Fibroblast of villous mesenchyme (primary cell): Measurements from ENCODE around the gene EXPH5. TPM values are rescaled to one million over a fixed set of nuclear protein-coding genes. Genes with fewer than 3 reads are reported as not detected.

Experiments used
- DNase-seq: peaks from one replicate; pipeline ENCODE4 v3.0.0-alpha.2; 2010; ENCODE audit warnings: low read depth
- H3K4me3 ChIP-seq: 2 replicates; pipeline ENCODE4 v1.5.1; 2011; ENCODE audit warnings: low read depth, mild to moderate bottlenecking, low read length
- total RNA-seq: library from RNA; depleted of rRNA; stranded (reverse); fragments of >200 nt; gene quantifications from 2 replicates; pipeline ENCODE4 v1.2.3, GENCODE V29; 2012
- TF ChIP-seq, protein P1 (sequence below): IDR thresholded peaks from 2 replicates; pipeline ENCODE4 v1.5.1; 2012; ENCODE audit warnings: low read depth, mild to moderate bottlenecking, low read length; ENCODE audit not compliant: insufficient read depth

The EXPH5 gene
- total RNA-seq, 1 donor: 2.2 TPM

DNA sequence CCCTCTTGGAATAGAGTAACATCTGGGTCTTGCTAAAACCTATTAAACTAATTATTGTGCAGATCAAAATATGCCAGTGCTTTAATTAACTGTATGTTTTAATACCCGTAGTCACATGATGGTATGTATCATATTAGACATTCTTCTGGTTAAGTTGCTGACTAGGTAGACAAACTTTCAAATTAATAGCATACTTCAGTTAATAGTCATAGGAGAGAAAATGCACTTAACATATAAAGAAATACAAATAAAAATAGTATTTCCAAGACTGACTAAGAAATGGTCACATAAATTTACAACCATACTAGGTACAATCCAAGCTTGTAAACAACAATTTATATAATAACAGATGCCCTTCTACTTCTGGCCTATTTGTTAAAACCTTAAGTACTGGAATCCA, 7.6 kb upstream of the EXPH5 start:
- TF ChIP-seq, protein P1, sequence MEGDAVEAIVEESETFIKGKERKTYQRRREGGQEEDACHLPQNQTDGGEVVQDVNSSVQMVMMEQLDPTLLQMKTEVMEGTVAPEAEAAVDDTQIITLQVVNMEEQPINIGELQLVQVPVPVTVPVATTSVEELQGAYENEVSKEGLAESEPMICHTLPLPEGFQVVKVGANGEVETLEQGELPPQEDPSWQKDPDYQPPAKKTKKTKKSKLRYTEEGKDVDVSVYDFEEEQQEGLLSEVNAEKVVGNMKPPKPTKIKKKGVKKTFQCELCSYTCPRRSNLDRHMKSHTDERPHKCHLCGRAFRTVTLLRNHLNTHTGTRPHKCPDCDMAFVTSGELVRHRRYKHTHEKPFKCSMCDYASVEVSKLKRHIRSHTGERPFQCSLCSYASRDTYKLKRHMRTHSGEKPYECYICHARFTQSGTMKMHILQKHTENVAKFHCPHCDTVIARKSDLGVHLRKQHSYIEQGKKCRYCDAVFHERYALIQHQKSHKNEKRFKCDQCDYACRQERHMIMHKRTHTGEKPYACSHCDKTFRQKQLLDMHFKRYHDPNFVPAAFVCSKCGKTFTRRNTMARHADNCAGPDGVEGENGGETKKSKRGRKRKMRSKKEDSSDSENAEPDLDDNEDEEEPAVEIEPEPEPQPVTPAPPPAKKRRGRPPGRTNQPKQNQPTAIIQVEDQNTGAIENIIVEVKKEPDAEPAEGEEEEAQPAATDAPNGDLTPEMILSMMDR: no peak
- peak; percentile 11 for DNase-seq
- H3K4me3 ChIP-seq: no peak overlapping the region

- no peak overlapping the region for H3K4me3 ChIP-seq
- TF ChIP-seq, protein P1: no peak
- DNase-seq: no peak
Observed at GRCh38 chr11:108599978-108600377, 6.4 kb upstream of the EXPH5 start.

DNA sequence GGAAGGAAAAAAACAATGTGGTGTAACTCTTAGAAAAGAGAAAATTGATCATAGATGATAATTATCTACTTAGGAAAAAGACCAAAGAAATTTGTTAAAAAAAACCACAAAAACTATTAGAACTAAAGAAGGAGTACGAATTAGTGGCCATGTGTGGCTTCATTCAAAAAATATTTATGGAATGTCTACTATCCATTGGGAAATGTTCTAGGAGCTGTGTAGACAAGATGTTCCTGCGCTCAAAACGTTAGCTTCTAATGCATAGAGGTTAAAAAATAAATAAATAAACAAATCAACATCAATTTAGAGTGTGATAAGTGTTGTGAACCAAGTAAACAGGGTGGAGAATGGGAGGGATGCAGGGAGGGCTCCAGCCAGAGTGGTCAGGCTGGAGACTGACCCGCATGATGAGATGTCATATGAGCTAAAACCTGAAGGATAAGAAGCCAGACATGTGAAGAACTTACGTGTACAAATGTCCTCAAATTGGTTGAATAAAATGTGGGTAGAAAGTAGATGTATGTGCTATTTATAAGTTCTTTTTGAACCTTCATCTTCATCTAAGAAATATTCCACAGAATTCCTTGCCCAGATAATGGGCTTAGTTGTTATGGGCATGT, 4.3 kb upstream of the EXPH5 start:
- H3K4me3 ChIP-seq: no peak overlapping the region
- TF ChIP-seq, protein P1: no peak
- peak; percentile 24 for DNase-seq

DNA sequence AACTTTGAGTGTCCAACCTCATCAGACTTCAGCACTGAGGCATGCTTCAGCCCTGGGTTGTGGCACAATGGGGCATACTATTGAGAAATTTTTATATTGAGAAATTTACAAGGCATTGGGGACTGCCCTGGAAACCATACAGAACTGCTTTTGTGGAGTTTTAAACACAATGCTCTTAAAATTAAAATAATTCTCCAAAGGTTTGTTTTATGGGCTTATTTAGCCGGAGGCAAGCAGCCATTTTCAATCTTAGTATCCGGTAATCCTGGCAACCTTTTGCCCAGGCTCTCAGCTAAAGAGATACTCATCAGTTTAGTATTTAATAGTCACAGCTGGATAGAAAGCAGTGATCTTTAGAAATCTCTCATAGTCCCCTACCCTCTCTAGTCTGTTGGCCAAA, 3.1 kb upstream of the EXPH5 start:
- TF ChIP-seq, protein P1: no peak
- no peak overlapping the region for H3K4me3 ChIP-seq
- DNase-seq: no peak

DNA sequence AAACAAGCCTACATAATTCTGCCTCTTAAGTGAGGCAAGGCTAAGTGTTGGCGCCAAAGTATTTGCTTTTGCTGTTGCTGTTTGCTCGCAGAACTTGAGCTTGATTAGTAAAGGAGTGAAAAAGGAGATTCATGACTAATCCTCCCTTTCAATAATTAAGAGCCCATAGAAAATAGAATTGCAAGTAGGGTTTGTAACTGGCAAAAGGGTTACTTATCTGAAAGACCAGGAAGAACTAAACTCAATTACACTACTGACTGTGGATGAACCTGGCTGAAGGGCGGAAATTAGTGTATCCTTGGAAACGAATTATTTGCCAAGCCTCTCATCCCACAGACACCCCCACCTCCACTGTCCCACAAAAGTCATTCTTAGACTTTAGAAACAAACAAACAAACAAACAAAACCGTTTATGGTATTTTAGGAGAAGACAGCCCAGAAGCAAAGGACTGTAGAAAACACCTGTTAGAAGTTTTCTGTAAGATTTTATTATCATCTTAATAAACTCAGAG, 411 bp upstream of the EXPH5 start:
- H3K4me3 ChIP-seq: peak overlapping the region; percentile 72
- TF ChIP-seq, protein P1: no peak
- no peak for DNase-seq

GRCh38 chr11:108592591-108593213, 866 bp downstream of the EXPH5 start:
- DNase-seq: no peak
- TF ChIP-seq, protein P1: no peak
- peak overlapping the region; percentile 72 for H3K4me3 ChIP-seq
